GM04503 (cell line): ENCODE results near the gene SPTBN5.

Source experiments
- DNase-seq: peaks from one replicate; pipeline ENCODE4 v3.0.0-alpha.2; 2012; ENCODE audit warnings: low read depth

Gene SPTBN5

GRCh38 chr15:41926185-41927056 lies 32.6 kb upstream of the SPTBN5 start:
- DNase-seq = no peak

DNA sequence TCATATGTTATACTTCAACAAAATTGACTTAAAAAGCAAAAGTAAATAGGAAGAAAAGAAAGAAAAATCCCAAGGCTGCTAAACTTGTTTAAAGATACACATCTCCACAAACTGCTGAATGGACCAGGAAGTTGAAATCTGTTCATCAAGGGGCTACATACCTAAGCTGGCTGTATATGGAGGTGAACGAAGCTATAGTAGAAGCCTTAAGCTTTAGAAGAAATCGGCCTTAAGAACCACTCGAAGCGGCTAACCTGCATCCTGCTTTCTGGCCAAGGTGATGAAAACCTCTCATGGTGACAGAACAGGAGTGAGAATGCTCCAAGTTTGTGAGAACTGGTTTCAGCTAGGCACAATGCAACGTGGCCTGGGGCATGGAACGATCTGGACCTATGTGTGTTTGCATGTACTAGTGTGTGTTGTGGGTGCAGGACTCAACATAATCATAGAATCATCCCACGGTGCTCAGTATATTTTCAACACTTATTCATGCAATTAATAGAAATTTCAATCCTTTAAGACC lies 31.3 kb upstream of the SPTBN5 start:
- DNase-seq = no peak

DNA sequence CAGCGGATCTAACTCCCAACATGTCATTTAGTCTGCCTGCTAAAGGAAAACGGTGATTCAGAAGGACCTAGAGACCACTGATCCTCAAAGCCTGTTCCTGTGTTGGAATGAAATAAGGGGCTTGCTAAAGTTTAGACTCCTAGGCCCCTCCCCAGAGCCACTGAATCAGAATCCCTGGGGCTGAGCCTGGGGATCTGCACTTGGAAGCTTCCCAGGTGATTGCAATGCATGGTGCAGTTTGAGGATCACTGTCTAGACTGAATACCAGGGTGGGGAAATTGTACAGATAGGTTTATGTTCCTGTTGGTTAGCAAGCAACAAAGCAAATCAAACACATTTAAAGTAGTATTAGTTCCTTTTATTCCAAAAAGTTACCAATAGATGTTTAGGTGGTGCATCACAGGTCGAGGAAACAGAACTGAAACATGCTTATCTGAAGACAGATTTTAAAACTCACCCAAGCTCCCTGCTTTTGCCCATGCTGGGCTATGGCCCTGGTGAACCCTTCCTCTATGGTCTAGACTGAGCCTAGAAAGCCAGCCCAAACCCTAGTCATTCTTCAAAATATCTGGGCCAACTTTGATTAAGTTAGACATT lies 29.6 kb upstream of the SPTBN5 start:
- no peak for DNase-seq

DNA sequence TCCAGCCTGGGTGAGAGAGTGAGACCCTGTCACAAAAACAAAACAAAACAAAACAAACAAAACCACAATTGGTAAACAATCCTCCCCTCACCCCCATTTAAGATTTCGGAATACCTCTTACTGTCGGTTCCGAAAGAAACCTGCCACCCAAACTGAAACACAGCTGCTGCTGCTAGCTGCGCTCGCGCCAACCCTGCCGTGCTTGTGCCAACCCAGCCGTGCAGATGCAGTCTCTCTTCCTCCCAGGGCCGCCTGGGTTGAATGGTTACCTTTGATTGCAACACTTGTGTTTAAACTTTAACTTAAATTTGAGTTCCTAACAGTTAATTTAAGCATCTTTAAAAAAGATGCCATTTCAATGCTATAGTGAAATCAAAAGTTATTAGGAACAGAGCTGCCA lies 28.5 kb upstream of the SPTBN5 start:
- no peak for DNase-seq

- DNase-seq = no peak
Observed at GRCh38 chr15:41921639-41922038, 27.8 kb upstream of the SPTBN5 start.

DNA sequence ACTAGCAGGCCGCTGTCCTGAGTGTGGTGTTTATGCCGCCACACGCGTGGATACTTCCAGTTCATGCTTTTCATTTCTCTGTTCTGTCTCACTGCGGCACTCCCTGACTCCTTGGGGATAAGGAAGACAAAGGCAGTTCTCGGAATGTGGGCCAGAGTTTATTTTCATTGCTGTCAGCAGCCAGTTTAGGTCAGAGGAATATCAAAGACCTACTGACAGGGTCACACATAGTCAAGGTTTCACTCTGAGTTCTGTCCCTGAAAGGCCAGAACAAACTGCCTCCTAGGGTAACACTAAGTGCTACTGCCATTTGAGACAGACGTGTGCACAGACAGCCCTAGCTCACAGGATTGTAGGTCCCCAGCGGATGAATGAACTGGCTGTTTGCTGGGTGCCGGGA lies 27.3 kb upstream of the SPTBN5 start:
- DNase-seq = no peak

GRCh38 chr15:41919954-41920538 lies 26.2 kb upstream of the SPTBN5 start:
- no peak for DNase-seq

- DNase-seq = no peak
Observed at GRCh38 chr15:41919201-41919820, 25.5 kb upstream of the SPTBN5 start.

DNA sequence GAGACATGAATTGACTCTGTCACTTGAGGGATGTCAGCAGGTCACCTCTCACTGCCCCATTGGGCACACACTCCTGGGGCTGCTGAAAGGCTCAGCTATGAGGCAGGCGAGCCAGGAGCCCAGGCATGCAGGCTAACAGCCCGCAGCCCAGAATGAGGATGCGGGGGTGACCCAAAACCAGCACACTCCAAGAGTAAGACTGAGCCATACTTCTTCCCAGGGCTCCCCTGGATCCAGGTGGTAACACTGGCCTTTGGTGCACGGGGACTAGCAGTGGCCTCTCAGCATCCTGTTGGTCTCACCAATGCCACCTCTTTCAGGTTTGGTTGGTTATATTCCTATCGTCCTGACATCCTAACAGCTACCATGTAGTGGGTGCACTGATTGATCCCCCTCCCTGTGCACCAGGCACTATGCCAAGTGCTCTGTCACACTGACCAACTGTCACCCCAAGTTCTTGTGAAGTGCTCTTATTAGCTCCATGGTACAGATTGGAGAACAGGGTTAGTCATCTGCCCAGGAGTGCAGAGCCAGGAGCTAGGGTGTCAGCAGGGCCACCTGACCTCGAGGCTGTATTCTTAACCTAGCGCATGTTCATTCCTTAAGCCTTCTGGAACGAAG lies 24.8 kb upstream of the SPTBN5 start:
- no peak for DNase-seq

- DNase-seq = peak; percentile 22
Observed at GRCh38 chr15:41917767-41918430, 24.0 kb upstream of the SPTBN5 start.

- no peak for DNase-seq
Observed at GRCh38 chr15:41915255-41915994, 21.6 kb upstream of the SPTBN5 start.

GRCh38 chr15:41914411-41914810 lies 20.6 kb upstream of the SPTBN5 start:
- DNase-seq = no peak

DNA sequence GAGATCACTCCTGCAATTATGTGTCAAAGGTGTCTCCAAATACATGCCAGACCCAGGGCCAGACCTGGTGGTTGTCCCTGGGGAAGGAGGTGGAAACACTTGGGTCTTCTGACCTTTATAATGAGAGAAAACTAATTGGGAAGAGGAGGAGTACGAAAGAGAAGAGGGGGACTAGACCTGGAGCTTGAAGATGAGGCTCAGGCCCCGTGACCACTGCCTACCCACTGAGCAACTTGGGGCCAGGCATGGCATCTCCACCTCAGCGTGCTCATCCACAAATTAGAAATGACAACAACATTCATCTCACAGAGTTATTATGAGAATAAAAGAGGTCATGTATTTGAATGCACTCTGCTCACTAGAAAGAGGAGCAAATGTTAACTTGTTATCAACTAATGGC lies 19.4 kb upstream of the SPTBN5 start:
- DNase-seq = no peak

- no peak for DNase-seq
Observed at GRCh38 chr15:41911691-41912345, 18.0 kb upstream of the SPTBN5 start.

DNA sequence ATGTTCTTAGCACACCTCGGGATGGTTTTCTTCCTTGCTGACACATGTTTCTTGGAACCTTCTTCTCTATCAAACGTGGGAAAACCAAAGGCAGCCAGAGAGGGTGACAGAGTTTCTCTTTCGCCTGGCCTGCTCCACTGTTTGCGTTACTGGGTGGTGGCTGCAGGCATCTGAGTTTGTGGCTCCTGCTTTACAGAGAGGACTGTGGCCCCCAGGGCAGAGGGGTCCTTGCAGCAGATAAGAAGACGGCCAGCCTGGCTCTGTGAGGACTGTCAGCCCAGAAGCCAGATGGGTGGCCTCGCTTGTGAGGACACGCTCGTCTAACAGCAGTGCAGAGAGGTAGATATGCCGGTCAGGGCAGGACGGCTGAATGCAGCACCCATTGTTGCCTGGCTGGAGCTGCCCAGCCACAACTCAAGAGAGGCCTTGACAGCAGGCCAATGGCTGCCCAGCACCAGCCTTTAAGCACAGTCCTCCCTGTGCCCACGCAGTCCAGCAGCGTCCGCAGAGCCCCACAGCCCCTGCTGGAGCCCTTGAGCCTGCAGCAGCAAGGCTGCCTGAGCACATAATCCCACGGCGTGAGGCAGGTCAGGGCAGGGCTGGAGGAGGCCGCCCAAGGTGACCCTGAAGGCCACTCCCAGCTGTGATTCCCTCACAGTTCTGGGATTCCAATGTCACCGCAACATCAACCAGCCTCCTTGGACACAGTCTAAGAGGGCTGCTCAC lies 15.0 kb upstream of the SPTBN5 start:
- DNase-seq = no peak

GRCh38 chr15:41907141-41907540 lies 13.3 kb upstream of the SPTBN5 start:
- no peak for DNase-seq

DNA sequence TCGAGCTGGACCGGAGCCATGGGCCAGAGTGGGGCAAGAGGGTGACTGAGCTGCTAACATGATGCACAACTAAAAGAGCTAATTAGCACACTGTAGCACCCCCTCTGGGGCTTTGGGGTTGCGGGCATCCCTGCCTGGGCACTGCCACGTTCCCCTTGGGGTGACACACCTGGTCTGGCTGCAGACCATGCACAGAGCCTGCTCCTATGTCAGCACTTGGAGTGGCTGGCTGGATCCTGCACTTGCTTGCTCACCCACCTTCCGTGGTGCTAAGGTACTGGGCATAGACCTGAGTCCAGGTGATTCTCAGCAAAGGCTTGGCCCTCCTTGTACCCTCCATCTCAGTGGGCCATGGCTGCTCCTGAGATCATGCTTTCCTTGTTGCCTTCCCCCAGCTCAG lies 12.8 kb upstream of the SPTBN5 start:
- DNase-seq = no peak

GRCh38 chr15:41905036-41905793 lies 11.4 kb upstream of the SPTBN5 start:
- no peak for DNase-seq

DNA sequence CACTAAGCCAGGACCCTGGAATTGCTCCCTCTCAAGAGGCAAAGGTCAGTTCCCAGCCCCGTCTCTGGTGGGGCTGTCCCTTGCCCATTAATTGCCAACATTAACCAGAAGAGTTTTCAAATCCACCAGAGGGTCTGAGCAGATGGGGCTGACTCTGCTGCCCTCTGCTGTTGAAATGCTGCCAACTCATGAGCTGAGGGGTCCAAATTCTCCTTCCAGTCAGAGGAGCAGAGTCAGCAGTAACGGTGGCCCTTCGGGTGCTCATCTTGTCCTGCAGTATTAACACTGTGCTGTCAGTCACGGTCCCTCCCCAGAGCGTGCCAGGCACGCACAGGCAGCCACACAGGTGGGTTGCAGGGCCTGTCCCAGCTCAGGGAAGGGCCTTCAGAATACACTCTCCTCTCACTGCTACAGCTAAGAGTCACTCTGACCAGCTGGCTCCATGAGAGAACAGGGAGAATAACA lies 10.7 kb upstream of the SPTBN5 start:
- DNase-seq = no peak
